Raji (cell line): ENCODE results near the gene CCDC38.

Experiments
- POLR2A ChIP-seq: IDR thresholded peaks from 2 replicates; pipeline ENCODE4 v1.6.1; 2011; ENCODE audit warnings: low read depth, low read length, control low read depth; ENCODE audit not compliant: insufficient read depth

The CCDC38 gene

DNA sequence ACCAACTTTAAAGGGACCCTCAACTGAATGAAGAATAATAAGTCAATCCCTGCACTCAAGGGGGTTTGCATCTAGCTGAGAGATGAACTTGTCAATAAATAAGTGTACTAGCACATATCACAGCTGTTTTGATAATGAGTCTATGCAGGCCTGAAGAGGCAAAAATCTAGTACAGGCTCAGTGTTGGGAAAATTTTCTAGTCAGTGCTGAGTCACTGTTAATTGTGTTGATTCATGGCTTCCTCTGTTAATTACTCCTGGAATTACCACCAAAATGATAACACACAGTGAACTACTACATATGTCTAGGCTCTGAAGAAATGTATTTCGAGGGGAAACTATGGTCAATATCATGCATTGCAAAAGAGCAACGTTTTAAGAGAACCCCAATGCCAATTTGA is 64.8 kb downstream of the CCDC38 start:
- TF ChIP-seq POLR2A: no peak

DNA sequence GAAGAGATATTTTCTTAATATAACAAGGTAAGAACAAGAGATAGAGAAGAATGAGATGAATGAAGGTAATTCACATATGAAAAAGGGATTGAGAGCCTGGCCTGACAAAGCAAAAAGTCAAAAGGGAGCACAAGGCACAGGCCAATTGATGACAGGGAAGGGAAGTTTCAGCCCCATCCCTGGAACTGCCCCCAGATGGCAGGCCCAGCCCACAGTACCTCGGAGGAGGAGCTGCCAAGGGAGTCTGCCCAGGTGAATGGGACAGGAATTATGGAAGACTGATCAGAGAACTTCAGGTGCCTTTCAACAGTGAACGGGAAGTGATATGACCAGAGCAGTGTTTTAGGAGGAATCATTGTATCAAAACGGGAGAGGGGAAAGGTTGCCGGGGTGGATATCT is 68.0 kb downstream of the CCDC38 start:
- no peak for TF ChIP-seq POLR2A

DNA sequence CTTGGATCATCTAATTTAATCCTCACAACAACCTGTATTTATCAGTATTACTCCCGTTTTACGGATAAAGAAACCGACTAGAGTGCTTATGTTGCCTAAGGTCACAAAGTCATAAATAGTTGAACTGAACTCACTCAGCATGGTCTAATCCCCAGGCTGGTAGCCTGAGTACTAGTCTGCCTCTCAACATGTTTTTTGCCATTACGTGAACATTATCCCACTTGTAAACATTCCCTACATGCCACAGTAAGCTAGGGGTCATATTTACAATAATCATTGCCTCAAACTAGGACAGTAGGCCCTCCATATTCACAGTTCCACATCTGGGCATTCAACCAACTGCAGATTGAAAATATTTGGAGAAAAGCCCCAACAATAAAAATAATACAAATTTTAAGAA is 71.5 kb downstream of the CCDC38 start:
- no peak for TF ChIP-seq POLR2A

DNA sequence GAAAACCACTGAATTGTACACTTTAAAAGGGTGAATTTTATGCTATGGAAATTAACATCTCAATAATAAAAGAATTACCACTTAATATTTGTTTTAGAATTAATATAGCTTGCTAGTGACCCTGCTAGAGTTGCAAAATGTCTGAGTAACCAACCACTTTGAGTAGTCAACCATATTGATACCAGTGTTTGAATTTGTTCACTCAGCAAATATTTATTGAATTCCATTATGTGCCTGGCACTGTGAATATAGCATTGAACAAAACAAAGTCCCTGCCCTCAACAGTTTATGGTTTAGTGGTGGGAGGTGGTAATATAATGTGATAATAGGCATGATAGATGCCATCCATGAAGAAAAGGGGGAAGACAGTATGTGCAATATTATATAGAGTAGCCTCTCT is 79.1 kb downstream of the CCDC38 start:
- no peak for TF ChIP-seq POLR2A

DNA sequence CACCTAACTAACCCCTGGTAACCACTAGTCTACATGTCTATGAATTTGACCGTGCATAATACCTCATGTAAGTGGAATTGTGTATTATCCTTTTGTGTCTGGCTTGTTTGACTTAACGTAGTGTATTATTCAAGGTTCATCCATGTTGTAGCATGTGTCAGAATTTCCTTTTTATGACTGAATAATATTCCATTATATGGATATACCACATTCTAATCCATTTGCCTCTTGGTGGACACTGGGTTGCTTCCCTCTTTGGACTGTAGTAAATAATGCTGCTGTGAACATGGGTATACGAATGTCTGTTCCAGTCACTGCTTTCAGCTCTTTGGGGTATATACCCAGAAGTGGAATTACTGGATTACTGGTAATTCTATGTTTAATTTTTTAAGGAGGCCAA is 80.4 kb downstream of the CCDC38 start:
- TF ChIP-seq POLR2A: no peak

DNA sequence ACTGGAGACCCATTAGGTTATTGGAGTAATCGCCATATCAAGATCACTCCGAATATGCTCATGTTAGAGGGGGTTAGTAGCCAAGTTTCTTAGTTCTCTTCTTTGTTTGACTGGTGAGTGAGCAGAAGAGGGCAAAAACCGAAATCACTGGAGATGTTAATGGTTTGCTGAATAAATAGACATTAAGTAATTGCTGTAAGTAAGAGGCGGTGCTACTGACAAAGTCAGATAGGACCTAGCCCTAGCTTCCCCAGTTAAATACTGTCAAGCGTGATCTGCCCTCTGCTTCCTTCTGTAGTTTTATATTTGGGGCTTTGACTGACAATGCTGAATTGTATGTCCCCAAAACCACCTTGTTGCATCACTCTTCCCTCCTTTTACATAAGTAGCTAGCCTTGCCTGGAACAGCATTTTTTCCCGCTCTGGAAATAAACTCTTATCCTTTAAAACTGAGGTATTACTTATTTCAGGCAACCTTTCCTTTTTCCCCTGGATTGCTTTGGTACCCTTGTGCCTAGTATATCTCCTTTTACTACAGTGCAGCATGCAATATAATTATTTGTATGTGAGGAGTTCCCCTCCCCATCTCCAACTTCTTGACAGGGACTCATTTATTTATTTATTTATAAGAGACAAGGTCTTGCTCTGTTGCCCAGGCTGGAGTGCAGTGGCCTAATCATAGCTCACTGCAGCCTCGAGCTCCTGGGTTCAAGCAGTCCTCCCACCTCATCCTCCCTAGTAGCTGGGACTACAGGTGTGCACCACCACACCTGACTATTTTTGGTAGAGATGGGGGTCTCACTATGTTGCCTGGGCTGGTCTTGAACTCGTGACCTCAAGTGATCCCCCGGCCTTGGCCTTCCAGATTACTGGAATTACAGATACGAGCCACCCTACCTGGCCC is 82.2 kb downstream of the CCDC38 start:
- no peak for TF ChIP-seq POLR2A

DNA sequence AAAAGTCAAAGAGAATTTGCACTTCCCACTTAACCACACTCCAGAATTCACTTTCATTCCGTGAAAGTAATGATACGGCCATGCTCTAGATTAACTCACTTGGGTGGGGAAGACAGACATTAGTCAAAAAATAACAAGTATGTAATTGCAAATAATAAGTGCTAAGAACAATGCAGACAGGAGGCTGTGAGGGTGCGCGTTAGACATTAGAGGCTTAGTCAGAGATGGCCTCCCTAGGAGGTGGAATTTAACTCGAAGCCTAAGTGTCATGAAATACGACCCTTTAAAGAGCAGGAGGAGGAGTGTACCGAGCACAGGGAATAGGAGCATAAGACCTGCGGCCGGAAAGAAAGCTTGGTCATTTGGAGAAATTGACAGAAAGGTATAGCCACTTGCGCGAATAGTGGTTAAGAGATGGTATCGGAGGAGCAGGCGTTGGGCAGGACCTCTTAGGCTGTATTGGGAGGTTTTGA is 83.0 kb downstream of the CCDC38 start:
- no peak for TF ChIP-seq POLR2A

DNA sequence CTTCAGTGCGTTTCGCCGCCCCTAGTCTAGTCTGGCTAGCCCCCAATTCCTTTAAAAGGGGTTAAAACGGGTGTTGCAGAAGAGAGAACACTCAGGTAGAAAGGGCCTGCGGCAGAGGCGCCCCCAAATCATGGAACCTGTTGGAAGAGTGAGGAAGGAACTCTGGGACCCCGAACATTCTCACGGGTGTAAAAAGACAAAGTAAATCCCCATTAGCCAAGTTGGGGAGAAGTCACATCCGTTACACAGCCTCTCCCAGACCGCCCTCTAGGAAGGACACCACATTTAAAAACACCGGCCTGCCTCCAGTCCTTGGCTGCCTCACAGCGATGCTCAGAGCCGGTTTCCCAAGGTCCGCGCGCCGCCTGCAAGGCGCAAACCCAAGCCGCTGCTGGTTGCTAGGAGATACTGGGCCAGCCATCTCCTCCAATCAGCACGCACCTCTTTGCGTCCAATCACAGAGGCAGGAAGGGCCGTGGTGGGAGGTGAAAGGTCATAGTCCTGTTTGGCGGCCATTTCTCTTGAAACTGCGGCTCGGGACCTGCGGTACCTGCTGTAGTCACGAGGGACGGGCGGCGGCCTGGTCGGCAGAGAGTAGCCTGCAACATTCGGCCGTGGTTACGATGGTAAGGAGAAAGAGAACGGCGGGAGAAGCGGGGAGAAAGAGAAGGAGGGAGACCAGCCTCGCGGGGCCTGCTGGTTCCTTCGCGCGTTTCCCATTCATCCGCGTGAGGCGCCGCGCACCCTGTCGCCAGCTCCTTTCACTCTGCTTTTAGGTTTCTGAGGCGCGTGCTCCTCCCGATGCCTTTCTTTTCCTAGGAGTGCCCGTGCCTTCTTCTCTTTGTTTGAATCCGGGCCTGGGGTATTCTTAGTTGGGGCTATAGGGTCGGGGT is 83.7 kb downstream of the CCDC38 start, which contains the start of gene SNRPF:
Gene SNRPF (plus strand): TSS at position 502 of the 893 bp plus-strand sequence. CDS start 122 bp downstream, at position 624.
- TF ChIP-seq POLR2A: peak; percentile 88

DNA sequence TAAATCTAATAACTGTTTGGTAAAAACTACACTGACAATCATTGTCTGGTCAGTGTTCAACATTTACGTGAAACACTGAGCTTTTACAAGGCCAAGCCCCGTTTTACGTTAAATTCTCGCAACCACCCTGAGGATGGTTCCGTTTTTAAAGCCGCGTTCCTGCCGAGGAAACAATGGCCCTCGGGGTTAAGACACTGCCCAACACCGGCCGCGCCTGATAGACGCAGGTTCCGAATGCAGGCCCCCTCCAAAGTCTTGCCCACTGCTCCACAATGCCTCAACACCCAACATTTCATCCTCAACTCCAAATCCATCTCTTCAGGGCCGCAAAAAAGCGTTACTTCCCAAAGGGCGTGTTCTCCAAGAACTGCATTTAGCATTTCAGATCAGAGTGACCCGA is 84.6 kb downstream of the CCDC38 start:
- no peak for TF ChIP-seq POLR2A

DNA sequence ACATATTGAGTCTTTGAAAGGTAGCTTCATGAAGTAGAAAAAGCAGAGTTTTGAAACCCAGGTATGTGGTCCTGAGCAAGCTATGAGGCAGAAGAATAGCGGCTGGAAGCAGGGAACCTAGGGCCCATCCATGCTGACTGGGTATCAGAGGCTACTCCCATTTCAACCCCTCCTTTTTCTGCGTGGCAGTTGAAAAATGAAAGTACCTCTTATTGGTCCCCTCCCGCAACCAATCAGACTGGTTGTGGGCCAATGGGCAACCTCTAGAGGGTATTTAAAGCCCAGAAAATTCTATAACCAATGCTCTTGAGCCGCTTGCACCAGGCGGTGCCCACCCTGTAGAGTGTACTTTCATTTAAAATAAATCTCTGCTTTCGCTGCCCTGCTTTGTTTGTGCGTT is 85.3 kb downstream of the CCDC38 start:
- TF ChIP-seq POLR2A: no peak

DNA sequence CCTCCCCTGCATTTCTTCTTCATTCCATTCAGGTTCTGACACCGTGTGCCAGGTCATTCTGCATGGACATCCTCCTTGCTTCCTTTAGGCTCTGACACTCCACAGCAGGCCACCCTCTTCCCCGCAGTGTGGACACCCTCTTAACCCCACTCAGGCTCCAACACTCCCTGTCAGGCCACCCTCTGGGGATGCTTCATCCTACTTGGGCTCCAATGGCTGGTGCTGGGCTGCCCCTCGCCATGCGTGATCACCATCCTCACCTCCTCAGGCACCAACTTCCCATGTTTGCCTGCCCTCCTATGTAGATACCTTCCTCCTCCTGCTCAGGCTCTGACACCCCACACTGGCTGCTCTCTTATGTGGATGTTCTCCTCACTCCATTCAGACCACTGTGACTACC is 90.3 kb downstream of the CCDC38 start:
- no peak for TF ChIP-seq POLR2A

DNA sequence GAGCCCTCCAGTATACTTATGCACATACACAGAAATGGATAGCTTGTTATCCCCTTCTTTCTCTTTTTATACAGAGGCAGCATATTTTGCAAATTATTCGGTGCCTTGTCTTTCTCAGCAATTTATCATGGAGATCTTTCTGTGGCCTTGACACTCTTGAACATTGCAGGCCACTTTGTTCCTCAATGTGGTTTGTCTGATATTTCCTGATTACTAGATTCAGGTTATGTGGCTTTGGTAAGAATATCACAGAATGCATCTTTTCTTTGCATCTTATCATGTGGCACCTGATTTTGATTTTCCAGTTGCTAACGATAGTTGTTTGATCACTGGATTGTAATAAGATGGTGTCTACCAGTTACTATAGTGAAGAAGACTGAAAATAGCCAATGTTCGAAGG is 90.8 kb downstream of the CCDC38 start:
- no peak for TF ChIP-seq POLR2A

DNA sequence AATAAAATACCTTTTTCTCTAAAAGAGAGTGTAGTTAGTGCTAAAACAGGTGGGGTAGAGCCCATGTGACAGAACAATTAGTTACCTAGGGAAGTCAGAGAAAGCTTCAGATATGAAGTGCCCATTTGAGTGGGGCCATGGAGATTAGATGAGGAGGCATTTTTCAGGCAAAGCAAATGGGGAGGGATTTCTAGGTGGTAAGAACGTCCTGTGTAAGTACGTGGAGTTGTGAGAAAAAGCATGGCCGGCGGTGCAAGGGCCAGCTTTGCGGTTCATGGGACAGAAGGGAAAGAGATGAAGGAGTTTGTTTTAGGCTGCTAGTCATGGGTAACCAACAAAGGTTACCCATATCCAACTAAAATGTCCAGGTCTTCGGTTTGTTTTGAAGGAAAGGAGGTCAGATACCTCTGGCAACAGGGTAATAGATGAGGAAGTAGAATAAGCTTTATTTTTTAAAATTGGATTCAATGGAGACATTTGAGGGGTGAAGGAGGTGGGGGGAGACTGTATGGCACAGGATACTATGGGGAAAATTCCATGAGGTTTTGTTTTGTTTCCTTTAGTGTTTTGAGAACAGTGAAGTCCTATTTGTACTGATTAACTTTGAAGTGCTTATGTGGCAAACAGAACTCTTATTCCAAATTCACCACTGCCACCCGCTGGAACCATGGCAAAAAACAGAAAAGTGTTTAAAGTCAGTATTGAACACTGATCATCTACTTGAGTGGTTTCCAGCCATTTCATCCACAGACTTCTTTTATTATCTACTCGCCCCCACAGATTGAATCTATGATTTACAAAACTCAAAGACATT is 93.6 kb downstream of the CCDC38 start:
- no peak for TF ChIP-seq POLR2A

DNA sequence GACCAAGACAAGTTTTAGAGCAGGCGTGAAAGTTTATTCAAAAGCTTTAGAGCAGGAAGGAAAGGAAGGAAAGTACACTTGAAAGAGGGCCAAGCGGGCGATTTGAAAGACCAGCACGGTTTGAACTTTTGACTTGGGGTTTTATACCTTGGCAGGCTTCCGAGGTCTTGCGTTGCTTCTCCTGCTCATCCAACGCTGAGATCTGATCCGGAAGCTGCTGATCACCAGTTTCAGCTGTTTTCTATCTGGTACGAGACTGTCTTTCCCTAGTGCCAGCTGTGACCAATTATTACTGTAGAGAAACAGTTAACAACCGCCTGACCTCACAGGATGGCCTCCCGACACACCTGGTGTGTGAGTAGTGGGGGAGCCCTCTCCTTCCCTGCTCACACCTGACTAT is 104.3 kb downstream of the CCDC38 start:
- no peak for TF ChIP-seq POLR2A
